GM12874 (cell line): Measurements from ENCODE around the gene ADAM15.

Source experiments
- CTCF ChIP-seq: IDR thresholded peaks from 2 replicates; pipeline ENCODE4 v1.5.1; 2011; ENCODE audit warnings: low read depth, mild to moderate bottlenecking, control low read depth, low read length, moderate library complexity; ENCODE audit not compliant: insufficient read depth

Gene ADAM15

GRCh38 chr1:155107309-155108264 lies 56.5 kb downstream of the ADAM15 start:
- TF ChIP-seq CTCF = no peak

- TF ChIP-seq CTCF = no peak
Observed at GRCh38 chr1:155108296-155108695, 57.2 kb downstream of the ADAM15 start.

GRCh38 chr1:155110381-155110780 lies 59.3 kb downstream of the ADAM15 start:
- TF ChIP-seq CTCF = no peak

- no peak for TF ChIP-seq CTCF
Observed at GRCh38 chr1:155110826-155111225, 59.7 kb downstream of the ADAM15 start.
